GM18508 (cell line): Measurements from ENCODE around the gene NAV2.

ENCODE experiments used
- ATAC-seq: cut with Tn5 transposase; IDR thresholded peaks from one replicate; pipeline ENCODE4 v1.9.1; 2021; ENCODE audit warnings: moderate number of reproducible peaks; ENCODE audit not compliant: insufficient read depth, unreplicated experiment

NAV2 gene

DNA sequence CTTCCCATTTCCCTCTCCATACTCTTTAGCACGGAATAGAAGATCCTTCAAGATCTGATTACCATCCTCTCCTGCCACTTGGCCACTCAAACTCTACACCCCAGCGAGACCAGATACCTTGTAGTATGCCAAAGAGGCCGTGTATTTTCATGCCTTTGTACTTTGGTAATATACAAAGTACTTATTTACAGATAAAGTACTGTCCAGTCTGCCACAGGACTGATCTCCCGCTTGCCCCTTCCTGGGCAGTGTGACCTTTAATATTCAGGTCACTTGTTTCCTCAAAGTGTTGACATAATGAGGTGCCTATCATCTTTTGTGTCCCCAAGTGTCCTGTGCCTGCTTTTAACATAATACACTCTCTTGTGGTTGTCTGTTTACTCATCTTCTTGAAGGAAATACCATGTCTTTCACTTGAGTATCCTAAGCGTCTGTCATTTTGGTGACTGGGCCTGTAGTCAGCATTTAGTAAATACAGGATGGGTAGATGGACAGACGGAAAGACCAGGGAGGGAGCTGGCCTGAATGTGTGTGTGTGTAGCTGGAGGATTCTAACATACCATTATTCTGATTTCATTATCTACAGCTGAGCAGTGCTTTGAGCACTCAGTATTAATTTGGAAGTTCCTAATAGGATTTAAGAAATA, 137.4 kb downstream of the NAV2 start:
- ATAC-seq: no peak

DNA sequence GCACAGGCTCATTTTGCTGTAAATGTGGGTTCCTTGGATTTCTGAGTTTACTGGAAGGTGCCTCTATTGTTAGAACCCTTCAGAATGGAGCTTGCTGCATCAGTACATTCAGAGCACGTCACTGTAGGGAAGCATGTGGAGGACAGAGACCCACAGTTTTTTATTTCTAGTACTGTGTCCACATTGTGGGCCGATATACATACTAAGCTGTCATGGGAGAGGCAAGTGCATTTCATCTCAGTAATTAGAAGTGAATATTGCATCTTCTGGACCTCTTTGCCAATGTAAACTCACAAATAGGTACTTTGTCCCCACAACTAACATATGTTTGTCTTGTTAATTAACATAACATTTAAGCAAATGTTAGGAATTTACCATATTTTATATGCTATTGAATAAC, 139.7 kb downstream of the NAV2 start:
- ATAC-seq: no peak

DNA sequence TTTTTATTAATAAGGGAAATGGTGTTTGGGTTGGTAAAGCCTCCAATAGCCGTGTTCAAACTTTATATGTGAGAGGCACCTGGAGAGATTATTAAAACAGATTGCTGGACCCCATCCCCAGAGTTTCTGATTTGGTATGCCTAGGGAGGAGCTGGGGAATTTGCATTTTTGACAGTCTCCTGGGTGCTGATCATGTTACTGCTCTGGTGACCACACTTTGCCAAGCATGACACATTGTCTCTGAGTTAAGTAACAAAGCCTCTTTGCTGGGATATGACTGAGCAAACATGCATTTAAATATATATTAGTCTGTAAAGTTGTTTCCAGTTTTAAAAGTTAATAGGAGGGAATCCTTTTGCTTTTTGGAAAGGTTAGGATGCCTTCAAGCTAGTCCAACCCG, 140.4 kb downstream of the NAV2 start:
- no peak for ATAC-seq

DNA sequence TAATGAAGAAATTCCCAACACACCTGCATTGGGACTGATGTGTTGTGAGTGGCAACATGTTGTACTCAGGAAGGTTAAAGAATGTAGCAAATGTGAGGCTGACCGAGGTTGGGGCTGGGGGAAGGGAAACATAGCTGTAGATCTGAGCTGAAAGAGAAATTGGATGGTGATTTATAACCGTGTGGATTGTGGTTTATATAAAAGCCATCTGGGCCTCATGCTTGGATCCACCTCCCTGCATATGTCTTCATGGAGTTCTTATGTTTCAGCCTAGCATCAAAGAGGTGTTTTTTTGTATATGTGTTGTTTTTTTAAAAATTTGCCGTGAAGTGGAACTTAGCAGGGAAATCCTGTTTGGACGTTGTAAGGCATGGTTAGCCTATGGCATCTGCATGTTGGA, 141.3 kb downstream of the NAV2 start:
- ATAC-seq: no peak

DNA sequence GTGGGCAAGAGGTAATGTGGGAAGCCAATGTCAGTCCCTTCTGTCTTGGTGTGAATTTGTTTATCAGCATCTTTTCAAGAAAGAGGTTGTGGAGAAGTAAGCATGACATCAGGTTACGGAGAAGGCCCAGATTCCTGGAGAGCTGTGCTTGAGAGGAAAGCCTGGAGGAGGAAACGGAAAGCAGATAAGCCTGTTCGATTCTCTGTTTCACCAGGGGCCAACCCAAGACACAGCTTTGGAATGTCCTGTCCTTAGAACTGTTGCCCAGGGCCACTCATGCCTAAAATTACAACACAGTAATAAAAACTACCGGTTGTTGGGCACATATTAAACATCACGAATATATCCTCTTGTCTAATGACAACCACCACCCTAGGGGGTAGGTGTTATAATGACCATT, 148.5 kb downstream of the NAV2 start:
- no peak for ATAC-seq

DNA sequence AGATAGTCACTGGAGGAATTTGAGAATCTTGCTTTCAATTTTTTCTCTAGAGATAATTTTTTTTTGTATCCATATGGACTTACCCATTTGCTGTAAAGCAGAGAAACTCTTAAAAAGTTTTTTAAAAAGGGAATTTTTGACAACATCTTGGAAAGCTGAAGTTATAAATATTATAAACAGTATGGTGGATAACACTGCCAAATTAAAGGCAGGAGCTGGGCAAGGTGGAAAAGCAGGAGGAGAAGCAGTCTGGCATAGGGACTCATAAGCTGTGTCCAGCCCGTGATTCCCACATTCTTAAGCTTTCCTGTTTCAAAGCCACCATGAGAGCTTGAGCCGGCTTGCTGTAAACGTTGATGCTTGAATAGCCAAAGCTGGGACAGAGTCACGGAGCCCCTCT, 149.5 kb downstream of the NAV2 start:
- no peak for ATAC-seq

DNA sequence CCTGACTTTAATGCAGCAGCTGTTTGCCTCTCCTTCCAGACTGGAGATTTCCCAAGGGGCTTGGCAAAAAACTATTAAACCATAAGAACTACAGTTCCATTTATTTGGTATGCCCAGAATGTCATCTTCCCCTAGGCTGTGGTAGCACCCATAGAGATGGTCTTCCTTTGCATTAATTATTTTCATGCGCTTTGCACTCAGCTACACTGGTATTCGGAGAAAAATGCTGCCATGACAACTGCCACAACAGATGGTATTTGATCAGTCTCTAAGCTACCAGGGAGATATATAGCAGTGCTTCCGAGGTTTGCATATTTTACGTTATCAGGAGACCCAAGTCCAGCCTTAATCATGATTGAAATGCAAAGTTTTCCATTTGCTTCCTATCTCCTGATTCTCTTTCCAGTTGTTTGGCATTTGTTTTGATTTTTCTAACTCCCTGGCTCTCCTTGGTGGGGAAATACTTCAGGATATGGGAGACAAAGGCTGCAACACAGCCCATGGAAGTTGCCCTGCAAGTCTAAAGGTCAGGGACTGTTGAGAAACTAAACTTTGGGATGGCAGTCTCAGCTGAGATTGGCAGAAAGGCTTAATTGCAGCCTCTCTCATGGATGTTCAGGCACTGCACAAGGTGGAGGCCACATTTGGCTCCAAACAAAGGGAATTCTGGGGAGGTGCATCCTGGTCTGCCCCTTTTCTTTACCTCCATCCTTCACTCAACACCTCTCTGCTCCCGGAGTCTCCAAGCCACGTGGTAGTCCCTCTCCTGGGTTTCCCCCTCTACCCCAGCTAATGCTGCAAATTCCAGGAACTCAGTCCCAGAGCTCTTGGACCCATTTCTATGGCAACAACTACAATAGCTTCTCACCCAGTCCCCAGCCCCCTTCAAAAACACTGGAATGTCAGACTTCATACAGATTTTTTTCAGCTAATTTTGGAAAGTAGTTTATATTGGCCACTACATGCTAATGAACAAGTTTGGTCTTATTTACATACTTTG, 151.8 kb downstream of the NAV2 start:
- ATAC-seq: no peak

DNA sequence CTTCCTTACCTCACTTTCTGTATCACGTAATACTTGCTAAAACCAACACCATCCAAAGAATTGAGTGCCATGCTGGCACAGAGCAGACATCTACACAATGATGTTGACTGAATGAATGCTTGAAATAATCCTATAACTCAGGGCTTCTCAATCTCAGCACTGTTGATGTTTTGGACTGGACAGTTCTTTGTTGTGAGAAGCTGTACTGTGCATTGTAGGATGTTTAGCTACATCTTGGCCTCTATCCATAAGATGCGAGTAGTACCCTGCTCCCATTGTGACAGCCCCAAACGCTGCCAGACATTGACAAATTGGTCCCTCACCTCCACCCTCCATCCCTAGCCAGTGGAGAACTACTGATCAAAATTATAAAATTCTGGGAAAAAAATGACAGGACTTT, 153.4 kb downstream of the NAV2 start:
- ATAC-seq: no peak

DNA sequence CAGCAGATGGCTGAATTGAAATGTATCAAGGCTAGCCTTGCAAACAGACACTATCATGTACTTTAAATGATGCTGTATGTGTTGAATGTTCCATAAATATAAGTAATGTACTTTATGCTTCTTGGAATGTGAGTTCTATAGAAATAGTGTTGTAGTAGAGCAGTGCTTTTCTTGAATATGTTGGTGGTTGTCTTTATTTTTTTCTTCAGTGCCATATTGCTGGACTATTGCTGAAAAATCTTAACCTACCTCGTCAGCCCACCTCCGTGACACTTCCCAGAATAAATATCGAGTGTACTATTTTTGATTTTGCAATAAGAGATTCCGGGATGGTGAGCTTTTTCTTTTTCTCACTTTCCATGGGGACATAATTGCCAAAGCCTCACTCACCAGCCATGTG, 153.9 kb downstream of the NAV2 start:
- no peak for ATAC-seq

DNA sequence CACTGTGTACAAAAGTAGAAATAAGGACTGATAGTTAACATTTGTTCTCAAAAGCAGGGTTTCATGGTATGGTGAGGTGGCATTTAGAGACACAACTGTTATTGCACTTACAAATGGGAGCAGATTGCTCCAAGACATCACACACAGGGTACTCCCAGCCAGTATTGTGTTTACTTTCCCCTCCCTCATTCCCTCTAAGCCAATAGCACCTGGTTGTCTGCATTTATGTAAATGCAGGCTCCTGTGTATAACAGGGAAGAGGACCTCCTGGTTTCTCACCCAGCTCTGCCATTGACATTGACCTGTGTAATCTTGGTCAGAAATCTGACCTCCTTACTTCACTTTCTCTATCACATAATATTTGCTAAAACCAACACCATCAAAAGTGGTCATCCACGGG, 154.4 kb downstream of the NAV2 start:
- ATAC-seq: no peak

DNA sequence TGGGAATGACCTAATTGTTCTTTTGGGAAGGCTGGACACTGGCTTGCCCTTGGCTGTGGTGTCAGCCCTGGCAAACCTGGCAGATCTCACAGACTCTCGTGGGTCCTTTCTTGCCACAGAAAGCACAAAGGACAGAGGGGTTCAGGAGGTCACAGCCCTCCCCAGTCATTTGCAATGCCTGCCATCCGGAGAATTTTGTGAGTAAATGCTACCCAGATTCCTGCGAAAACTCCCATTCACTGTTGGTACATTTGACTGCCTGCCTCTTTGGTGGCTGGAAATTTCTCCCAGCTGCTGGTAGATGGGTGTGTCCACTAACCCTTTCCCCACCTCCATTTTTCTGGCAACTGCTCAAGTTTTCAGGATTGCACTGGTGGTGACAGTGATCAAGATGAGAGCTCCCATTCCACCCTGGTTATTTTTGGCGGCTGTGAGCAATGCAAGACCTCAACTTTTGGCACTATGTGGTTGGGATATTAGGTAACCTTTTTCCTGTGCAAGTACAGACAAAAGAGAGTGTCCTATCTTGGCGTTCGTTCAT, 155.7 kb downstream of the NAV2 start:
- no peak for ATAC-seq

DNA sequence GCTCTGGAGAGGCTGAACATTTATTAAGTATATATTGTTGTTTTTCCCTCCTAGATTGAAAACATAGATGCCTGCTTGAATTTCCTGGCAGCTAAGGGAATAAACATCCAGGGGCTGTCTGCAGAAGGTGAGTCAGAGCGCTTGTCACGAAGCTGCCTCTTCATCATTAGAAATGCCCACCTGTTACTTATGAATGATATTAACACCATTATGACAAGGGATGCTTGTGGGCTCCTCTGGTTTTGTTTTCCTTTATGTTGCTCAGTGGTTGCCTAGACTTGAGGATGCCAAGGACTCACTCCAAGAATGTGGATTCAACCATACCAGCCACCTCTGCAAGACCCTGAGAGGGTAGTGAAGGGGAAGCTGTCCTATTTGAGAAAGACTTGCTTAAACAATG, 156.2 kb downstream of the NAV2 start:
- ATAC-seq: no peak

DNA sequence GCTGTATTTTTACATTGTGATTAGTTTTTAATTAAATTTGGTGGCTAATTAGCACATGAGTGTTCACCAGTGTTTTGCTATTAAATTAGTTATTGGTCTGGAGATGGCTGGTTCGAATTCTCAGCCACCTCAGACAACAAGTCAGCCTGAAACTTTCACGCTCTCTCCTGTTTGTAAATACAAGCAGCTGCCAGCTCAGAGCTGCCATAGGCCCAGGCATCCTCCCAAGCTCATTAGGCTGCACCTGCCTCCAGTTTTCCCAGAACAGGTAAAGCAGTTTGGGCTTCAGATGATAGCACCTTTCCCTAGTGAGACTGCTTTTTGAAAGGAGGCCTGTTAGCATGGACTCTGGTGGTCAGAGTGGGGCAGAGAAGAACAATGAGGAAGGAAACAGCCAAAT, 156.8 kb downstream of the NAV2 start:
- ATAC-seq: no peak

DNA sequence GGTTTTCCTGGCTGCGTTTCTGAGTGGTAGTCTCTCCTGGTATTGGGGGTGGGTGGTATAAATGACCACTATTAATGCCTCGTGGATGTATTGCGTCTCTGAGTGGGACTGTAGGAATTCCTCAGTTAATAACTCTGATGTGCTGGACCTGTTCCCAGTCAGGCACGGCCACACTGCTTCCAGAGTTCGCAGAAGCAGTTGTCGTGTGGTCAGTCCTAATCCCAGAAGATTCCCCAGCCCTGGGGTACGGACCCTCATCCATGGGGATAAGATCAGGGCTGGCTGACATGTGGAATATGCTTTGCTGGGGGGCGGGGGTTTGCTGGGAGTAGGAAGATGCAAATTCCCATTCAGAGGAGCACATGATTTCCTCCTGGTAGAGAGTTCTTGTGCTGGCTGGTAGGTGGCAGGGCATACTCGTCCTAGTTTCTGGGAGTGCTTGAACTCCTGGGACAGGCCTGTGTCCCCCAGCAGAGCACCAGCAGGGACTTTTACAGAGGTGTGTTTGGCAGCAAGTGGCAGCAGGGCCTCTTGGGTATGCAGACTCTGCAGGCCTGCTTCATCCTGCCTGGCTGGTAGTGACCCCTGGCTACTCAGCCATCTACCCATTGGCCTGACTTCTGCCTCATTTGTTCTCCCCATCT, 157.4 kb downstream of the NAV2 start:
- ATAC-seq: no peak

DNA sequence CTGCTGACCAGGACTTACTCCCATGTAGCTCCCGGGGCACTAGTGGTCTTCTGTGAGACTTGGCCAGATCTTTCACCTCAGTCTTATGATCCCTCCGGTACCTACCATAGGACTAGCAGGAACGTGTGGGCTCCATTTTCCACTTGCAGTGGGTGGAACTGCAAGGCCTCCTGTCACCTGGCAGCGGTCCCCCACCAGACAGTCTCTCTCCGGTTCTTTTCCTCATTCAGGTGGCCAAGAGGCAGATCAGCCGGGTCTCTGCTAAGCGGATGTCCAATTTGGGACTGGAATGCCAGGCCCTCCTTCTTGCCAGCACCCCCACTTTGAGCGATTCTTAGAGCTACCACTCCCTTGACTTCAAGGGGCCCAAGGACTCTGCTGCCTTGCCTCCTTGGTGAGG, 158.9 kb downstream of the NAV2 start:
- no peak for ATAC-seq

DNA sequence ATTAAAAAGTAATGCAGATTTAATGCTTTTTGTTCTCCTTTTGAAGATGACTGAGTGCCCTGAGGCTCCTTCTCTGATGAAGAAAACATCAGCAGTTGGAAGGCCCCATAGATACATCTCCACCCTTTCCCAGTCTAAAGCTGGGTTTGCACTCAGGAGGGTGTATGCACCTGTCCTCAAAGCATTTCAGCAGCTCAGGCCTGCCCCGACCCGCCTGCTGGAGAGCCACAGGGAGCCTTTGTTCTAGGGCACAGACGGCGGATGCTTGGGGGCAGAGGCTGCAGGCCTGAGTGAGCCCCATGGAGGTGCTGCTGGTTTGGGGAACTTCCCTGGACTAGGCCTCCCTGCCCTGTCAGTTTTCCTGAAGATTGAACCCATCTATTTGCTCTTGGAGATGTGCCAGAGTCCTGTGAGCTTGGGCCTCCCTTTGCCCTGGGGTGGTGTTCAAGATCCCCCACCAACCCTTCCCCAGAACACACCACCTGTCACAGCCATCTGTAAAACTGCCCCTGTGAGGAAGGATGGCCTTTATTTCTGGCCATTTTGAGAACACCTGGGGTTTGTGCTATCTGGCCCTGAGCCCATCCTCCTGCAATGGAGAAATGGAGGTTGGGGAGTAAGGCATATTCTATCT, 160.0 kb downstream of the NAV2 start:
- ATAC-seq: no peak

DNA sequence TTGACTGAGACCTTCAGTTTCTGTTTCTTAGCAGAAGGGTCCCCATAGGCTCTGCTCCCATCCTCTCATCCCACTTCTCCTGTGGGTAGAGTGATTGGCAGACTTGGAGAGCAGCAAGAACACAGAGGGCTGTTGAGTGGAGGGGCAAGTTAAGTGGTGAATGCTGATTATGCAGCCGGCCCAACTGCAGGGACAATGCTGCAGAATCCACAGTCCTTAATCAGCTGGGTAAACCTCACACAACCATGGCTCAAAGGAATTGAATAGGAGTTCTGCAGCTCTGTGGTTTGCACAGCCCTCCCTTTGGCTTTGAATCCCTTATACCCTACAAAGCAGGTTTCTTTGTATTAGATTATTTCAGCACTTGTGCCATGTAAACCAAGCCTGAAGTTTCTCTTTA, 161.1 kb downstream of the NAV2 start:
- ATAC-seq: no peak

DNA sequence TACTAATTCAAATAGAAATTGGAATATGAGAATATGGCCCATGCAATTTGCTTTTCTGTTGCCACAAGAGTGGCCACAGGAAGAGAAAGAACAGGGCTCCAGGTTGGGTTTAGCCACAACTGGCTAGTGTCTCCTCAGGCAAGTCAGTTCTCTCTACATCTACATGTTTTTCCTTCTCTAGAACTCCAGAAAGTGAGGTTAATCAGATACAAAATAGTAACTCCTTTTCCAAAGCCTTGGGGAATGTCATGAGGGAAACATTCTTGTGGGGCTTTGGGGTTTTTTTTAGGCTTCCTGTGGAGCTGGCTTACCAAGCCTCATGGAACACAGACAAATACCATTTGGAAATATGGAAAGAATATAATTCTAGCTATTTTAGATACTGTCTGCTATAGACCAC, 161.6 kb downstream of the NAV2 start:
- no peak for ATAC-seq

DNA sequence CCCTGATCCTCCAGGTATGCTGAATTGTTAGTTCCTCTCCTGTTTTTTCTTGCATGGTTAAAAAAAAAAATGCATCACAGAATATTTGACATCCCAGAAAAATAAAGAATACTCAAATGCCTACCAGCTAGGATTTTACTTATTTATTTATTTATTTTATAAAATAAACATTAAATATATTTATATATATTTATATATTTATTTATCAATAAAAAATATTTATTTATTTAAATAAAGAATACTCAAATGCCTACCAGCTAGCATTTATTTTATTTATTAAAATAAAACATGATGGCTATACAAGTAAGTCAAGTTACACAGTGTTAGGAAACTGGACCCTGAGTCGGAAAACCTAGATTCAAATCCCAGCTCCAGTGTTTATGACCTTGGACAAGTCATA, 164.1 kb downstream of the NAV2 start:
- no peak for ATAC-seq

DNA sequence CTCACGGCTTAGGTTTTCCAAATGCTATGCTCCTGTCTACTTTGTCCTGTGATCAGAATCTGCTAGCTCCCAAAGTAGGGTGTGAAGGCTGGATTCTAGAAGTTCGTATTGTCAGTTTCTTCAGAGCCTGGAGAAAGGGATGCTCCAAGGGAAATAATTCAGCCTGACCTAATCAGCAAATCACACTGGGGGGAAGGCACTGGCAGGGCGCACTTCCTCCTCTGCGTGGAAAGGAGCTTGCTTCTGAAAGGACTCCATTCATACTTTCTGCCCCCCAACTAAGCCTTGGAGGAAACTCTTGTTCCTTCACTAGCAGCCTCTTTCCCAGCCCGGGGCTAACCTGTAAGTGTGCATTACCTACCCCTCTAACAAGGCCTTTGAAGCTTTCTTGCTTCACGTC, 165.9 kb downstream of the NAV2 start:
- no peak for ATAC-seq
